A673 (cell line): Measurements from ENCODE around the gene SP7. TPM values are rescaled to one million over a fixed set of nuclear protein-coding genes. Genes with fewer than 3 reads are reported as not detected.

Source experiments
- BruUV-seq: library from RNA; stranded (reverse); fragments of 400-500 nt; replicated peaks from 2 replicates; lab custom pipeline; 2021; lab: Mats Ljungman, UMichigan
- CTCF ChIA-PET: fragments of 300-600 bp; sonication (Branson Sonifier 250); formaldehyde crosslinking; loops from one replicate; lab custom pipeline; 2022; ENCODE audit warnings: antibody characterized with exemption; lab: Charles Lee
- POLR2A ChIA-PET: fragments of 300-600 bp; sonication (Branson Sonifier 250); formaldehyde crosslinking; loops from one replicate; lab custom pipeline; 2022; ENCODE audit warnings: antibody characterized with exemption; ENCODE audit not compliant: low non-redundant PET; lab: Charles Lee
- DNase-seq: peaks from one replicate; pipeline ENCODE4 v3.0.0-alpha.2; 2015; ENCODE audit warnings: low spot score
- H3K27ac ChIP-seq: fragments of 200-600 bp; sonication (generic); 2 replicates; pipeline ENCODE4 v1.5.1; 2016; ENCODE audit warnings: mixed run types, low read depth, mild to moderate bottlenecking, mixed read lengths, antibody characterized with exemption, low read length; ENCODE audit not compliant: poor library complexity, severe bottlenecking
- H3K27me3 ChIP-seq: fragments of 200-600 bp; sonication (generic); replicated peaks from 2 replicates; pipeline ENCODE4 v1.6.1; 2017; ENCODE audit warnings: mixed run types, low read depth, mild to moderate bottlenecking, mixed read lengths, antibody characterized with exemption, low read length; ENCODE audit not compliant: insufficient read depth, poor library complexity
- H3K36me3 ChIP-seq: fragments of 200-600 bp; sonication (generic); 2 replicates; pipeline ENCODE4 v1.6.1; 2016; ENCODE audit warnings: mixed run types, mild to moderate bottlenecking, mixed read lengths, antibody characterized with exemption, low read length; ENCODE audit not compliant: insufficient read depth, poor library complexity, severe bottlenecking
- H3K4me1 ChIP-seq: fragments of 200-600 bp; sonication (generic); 2 replicates; pipeline ENCODE4 v1.6.1; 2017; ENCODE audit warnings: mixed run types, mild to moderate bottlenecking, mixed read lengths, antibody characterized with exemption, low read length; ENCODE audit not compliant: insufficient read depth, poor library complexity, severe bottlenecking
- H3K4me3 ChIP-seq: fragments of 200-600 bp; sonication (generic); 2 replicates; pipeline ENCODE4 v1.5.1; 2016; ENCODE audit warnings: low read depth, mixed run types, mild to moderate bottlenecking, mixed read lengths, low read length; ENCODE audit not compliant: poor library complexity, severe bottlenecking
- H3K9me3 ChIP-seq: fragments of 200-600 bp; sonication (generic); 2 replicates; pipeline ENCODE4 v1.6.1; 2016; ENCODE audit warnings: mixed run types, low read depth, mild to moderate bottlenecking, mixed read lengths, antibody characterized with exemption, low read length; ENCODE audit not compliant: poor library complexity, severe bottlenecking
- CTCF ChIP-seq: fragments of 300-800, 200-600 bp; sonication (generic); conservative IDR thresholded peaks from 2 replicates; pipeline ENCODE4 v1.5.1; 2017; ENCODE audit warnings: low read depth, mild to moderate bottlenecking, antibody characterized with exemption, low read length, moderate library complexity, mixed read lengths
- EZH2 ChIP-seq: fragments of 200-600 bp; sonication (generic); IDR thresholded peaks from 2 replicates; pipeline ENCODE4 v1.6.1; 2017; ENCODE audit warnings: borderline replicate concordance, low read depth, mild to moderate bottlenecking, mixed read lengths, antibody characterized with exemption, low read length; ENCODE audit not compliant: poor library complexity, severe bottlenecking
- intact Hi-C: fragments of 100-400 bp; cut with micrococcal nuclease; formaldehyde crosslinking; loops from one replicate; pipeline ENCODE4 v1.10.0; 2022; ENCODE audit not compliant: unreplicated experiment
- total RNA-seq: library from RNA; stranded (reverse); gene quantifications from 2 replicates; pipeline ENCODE4 v1.2.3, GENCODE V29; 2021

The SP7 gene
- total RNA-seq, 1 experiment from 2014 or later = not detected

- no peak overlapping the region for H3K27ac ChIP-seq
- ChIA-PET POLR2A (no interaction called here), CTCF (interaction anchor here (0.6 kb wide), 1 partner anchor 206 kb away, joined by 5 read pairs; no protein-coding TSS in a partner anchor)
- BruUV-seq = no TSS peak
- no peaks in the 10 kb centered on the region for H3K36me3 ChIP-seq
- TF ChIP-seq CTCF (no peak), EZH2 (no peak)
- no peaks in the 10 kb centered on the region for H3K27me3 ChIP-seq
- H3K4me3 ChIP-seq = no peak overlapping the region
- DNase-seq = no peak
- no peaks in the 10 kb centered on the region for H3K4me1 ChIP-seq
- intact Hi-C loops = no loop called here
- H3K9me3 ChIP-seq = no peaks in the 10 kb centered on the region
These were observed 2.8 kb upstream of the SP7 start for GRCh38 chr12:53338916-53339315.

GRCh38 chr12:53338017-53338416, 1.9 kb upstream of the SP7 start:
- no TSS peak for BruUV-seq
- Histone ChIP-seq H3K36me3 (no peaks in the 10 kb centered on the region), H3K4me1 (no peaks in the 10 kb centered on the region), H3K27me3 (no peaks in the 10 kb centered on the region), H3K27ac (no peak overlapping the region), H3K9me3 (no peaks in the 10 kb centered on the region), H3K4me3 (no peak overlapping the region)
- POLR2A ChIA-PET = interaction anchor here (0.6 kb wide), 1 partner anchor 170 kb away, joined by 3 read pairs; no protein-coding TSS in a partner anchor
- no peak for TF ChIP-seq CTCF
- TF ChIP-seq EZH2 = no peak
- CTCF ChIA-PET = no interaction called here
- intact Hi-C loops = no loop called here
- DNase-seq = no peak

GRCh38 chr12:53334822-53335221, 1.3 kb downstream of the SP7 start:
- no peaks in the 10 kb centered on the region for H3K27me3 ChIP-seq
- no peak for TF ChIP-seq CTCF
- no peak for TF ChIP-seq EZH2

More at GRCh38 chr12:53334822-53335221, 1.3 kb downstream of the SP7 start:
- CTCF ChIA-PET = interaction anchor here (1.2 to 1.3 kb wide), 2 partner anchors 10 to 13 kb away, joined by 4 to 8 read pairs; partner anchors contain the start of gene AAAS
- no peak overlapping the region for H3K4me3 ChIP-seq
- POLR2A ChIA-PET = no interaction called here
- no peaks in the 10 kb centered on the region for H3K36me3 ChIP-seq
- BruUV-seq = no TSS peak
- no peaks in the 10 kb centered on the region for H3K9me3 ChIP-seq
- no peak for DNase-seq
- no peak overlapping the region for H3K27ac ChIP-seq
- H3K4me1 ChIP-seq = no peaks in the 10 kb centered on the region
- intact Hi-C loops = no loop called here
